Activated CD4-positive, alpha-beta T cell treated with anti-CD3 and anti-CD28 coated beads for 4 hours (primary cell): ENCODE data around the gene SULT1C3.

ENCODE experiments used
- DNase-seq, 2 donors: peaks; one replicate each; pipeline ENCODE4 v3.0.0-alpha.2; 2020

SULT1C3 gene

GRCh38 chr2:108239786-108240185, at the start of gene SULT1C3:
TSS of gene SULT1C3 (plus strand) at chr2:108239968. CDS start at chr2:108247195, 7,227 bp downstream.
- no peak for DNase-seq

- DNase-seq: no peak
These were observed 46.5 kb upstream of the SULT1C3 start for GRCh38 chr2:108193251-108193650.

GRCh38 chr2:108194409-108195132, 45.2 kb upstream of the SULT1C3 start:
- DNase-seq: no peak

- DNase-seq: no peak
These were observed 44.7 kb upstream of the SULT1C3 start for GRCh38 chr2:108195133-108195439.

- DNase-seq: no peak
These were observed 40.0 kb upstream of the SULT1C3 start for GRCh38 chr2:108199726-108200125.

GRCh38 chr2:108200569-108200968, 39.2 kb upstream of the SULT1C3 start:
- no peak for DNase-seq

GRCh38 chr2:108212671-108213070, 27.1 kb upstream of the SULT1C3 start:
- no peak for DNase-seq

- no peak for DNase-seq
These were observed 24.0 kb upstream of the SULT1C3 start for GRCh38 chr2:108215794-108216211.

GRCh38 chr2:108217211-108217610, 22.6 kb upstream of the SULT1C3 start:
- DNase-seq: no peak

GRCh38 chr2:108219688-108220087, 20.1 kb upstream of the SULT1C3 start:
- DNase-seq: no peak

- no peak for DNase-seq
These were observed 19.6 kb upstream of the SULT1C3 start for GRCh38 chr2:108220191-108220590.

- no peak for DNase-seq
These were observed 18.7 kb upstream of the SULT1C3 start for GRCh38 chr2:108220942-108221541.

GRCh38 chr2:108222261-108222660, 17.5 kb upstream of the SULT1C3 start:
- DNase-seq: no peak

GRCh38 chr2:108223573-108223972, 16.2 kb upstream of the SULT1C3 start:
- DNase-seq: no peak

- DNase-seq: no peak
These were observed 15.7 kb upstream of the SULT1C3 start for GRCh38 chr2:108224022-108224421.

- no peak for DNase-seq
These were observed 13.2 kb upstream of the SULT1C3 start for GRCh38 chr2:108226564-108226963.

- no peak for DNase-seq
These were observed 11.8 kb upstream of the SULT1C3 start for GRCh38 chr2:108228006-108228405.

- DNase-seq: no peak
These were observed 11.2 kb upstream of the SULT1C3 start for GRCh38 chr2:108228537-108228936.

- DNase-seq: no peak
These were observed 9.9 kb upstream of the SULT1C3 start for GRCh38 chr2:108229875-108230274.

- no peak for DNase-seq
These were observed 4.2 kb upstream of the SULT1C3 start for GRCh38 chr2:108235577-108235976.

- DNase-seq: no peak
These were observed 3.0 kb upstream of the SULT1C3 start for GRCh38 chr2:108236676-108237335.

- DNase-seq: no peak
These were observed 1.2 kb downstream of the SULT1C3 start for GRCh38 chr2:108240966-108241365.

GRCh38 chr2:108243566-108243965, 3.8 kb downstream of the SULT1C3 start:
- no peak for DNase-seq

- DNase-seq: no peak
These were observed 5.1 kb downstream of the SULT1C3 start for GRCh38 chr2:108244667-108245414.
